Skeletal muscle tissue (tissue), 4 donors: ENCODE data around the gene FOXP1. TPM values are rescaled to one million over a fixed set of nuclear protein-coding genes. Genes with fewer than 3 reads are reported as not detected.

Source experiments
- H3K27ac ChIP-seq: one replicate; pipeline ENCODE4 v1.7.0; 2013; ENCODE audit warnings: mild to moderate bottlenecking, low read depth, low read length, inconsistent platforms
- H3K27me3 ChIP-seq, 3 donors: one replicate each; pipeline ENCODE4 v1.7.0; 2013; ENCODE audit warnings: low read length in 3 of 3; ENCODE audit not compliant: control insufficient read depth in 3 of 3, insufficient read depth in 3 of 3
- H3K36me3 ChIP-seq, 3 donors: one replicate each; pipeline ENCODE4 v1.7.0; 2013; ENCODE audit warnings: low read length in 3 of 3; ENCODE audit not compliant: control insufficient read depth in 3 of 3, insufficient read depth in 3 of 3
- H3K4me1 ChIP-seq, 3 donors: one replicate each; pipeline ENCODE4 v1.7.0; 2013; ENCODE audit warnings: low read length in 3 of 3, mild to moderate bottlenecking in 3 of 3; ENCODE audit not compliant: control insufficient read depth in 3 of 3, insufficient read depth in 3 of 3
- H3K4me3 ChIP-seq, 3 donors: one replicate each; pipeline ENCODE4 v1.7.0; 2013; ENCODE audit warnings: low read length in 3 of 3
- H3K9ac ChIP-seq, 3 donors: one replicate each; pipeline ENCODE4 v1.7.0; 2013; ENCODE audit warnings: low read length in 3 of 3, mild to moderate bottlenecking in 3 of 3, moderate library complexity in 2 of 3, low read depth in 1 of 3
- H3K9me3 ChIP-seq, 3 donors: one replicate each; pipeline ENCODE4 v1.7.0; 2013; ENCODE audit warnings: low read length in 3 of 3; ENCODE audit not compliant: control insufficient read depth in 3 of 3
- total RNA-seq: library from RNA; depleted of rRNA; stranded (reverse); fragments of >200 nt; gene quantifications from one replicate; pipeline ENCODE4 v1.2.3, GENCODE V29; 2014
- donor health status: Osteomylitis.

Gene FOXP1
- total RNA-seq, 1 donor from 2014 or later: 36.0 TPM

DNA sequence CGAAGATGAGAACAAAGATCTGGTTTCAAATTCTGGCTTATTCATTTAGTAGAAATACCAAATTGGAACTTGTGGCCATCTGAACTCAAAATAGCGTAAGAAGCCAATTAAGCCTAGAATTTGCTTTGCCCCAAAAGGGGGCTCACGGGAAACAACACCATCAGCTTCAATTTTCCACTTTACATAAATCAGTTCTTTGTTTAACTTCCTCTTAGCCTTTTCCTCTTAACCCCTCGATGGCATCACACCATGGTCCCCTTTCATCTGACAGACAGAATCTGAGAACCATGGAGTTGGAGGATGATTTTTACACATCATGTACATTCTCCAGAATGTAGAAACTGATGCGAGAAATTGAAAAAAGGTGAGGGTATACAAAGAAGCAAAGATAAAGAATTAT is 207.0 kb downstream of the FOXP1 start:
- H3K27ac ChIP-seq: no peak overlapping the region
- H3K9ac ChIP-seq: no peak overlapping the region
- peaks cover 0 to 9% (median 0%) of the 10 kb centered on the region in 3 donors for H3K4me1 ChIP-seq
- no peaks in the 10 kb centered on the region for H3K27me3 ChIP-seq
- H3K4me3 ChIP-seq: no peak overlapping the region
- H3K36me3 ChIP-seq: no peaks in the 10 kb centered on the region
- H3K9me3 ChIP-seq: no peaks in the 10 kb centered on the region

GRCh38 chr3:71374582-71374981 is 208.9 kb downstream of the FOXP1 start:
- Histone ChIP-seq H3K9ac (no peak overlapping the region), H3K4me1 (peaks cover 0 to 13% (median 4%) of the 10 kb centered on the region in 3 donors), H3K27ac (no peak overlapping the region), H3K4me3 (no peak overlapping the region), H3K9me3 (no peaks in the 10 kb centered on the region), H3K36me3 (no peaks in the 10 kb centered on the region), H3K27me3 (no peaks in the 10 kb centered on the region)

- H3K9ac ChIP-seq: no peak overlapping the region
Observed at GRCh38 chr3:71372911-71373637, 210.5 kb downstream of the FOXP1 start.

DNA sequence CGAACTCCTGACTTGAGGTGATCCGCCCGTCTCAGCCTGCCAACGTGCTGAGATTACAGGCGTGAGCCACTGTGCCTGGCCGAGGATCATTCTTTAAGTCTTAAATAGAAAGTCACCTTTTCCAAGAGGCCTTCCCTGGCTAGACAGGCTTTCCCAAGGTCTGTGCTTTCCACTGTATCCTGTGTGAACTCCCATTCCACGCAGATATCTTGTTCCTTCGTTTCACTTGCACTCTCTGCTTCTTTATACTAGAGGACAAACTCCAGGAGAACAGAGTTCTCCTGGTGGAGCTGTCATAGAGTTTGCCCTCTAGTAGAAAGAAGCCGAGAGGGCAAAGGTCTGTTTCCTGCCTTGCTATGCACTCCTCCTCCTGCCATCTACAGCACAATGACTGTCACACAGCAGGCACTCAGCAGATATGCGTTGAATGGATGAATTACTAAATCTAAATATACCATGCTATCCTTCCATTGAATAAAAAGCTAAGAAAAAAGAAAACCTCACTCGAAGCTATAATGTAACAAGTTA is 211.2 kb downstream of the FOXP1 start:
- Histone ChIP-seq H3K9me3 (no peaks in the 10 kb centered on the region), H3K4me3 (no peak overlapping the region), H3K9ac (no peak overlapping the region), H3K27me3 (no peaks in the 10 kb centered on the region), H3K27ac (no peak overlapping the region), H3K4me1 (peaks cover 0 to 13% (median 4%) of the 10 kb centered on the region in 3 donors), H3K36me3 (no peaks in the 10 kb centered on the region)

More at GRCh38 chr3:71372911-71373637, 210.5 kb downstream of the FOXP1 start:
- H3K9me3 ChIP-seq: no peaks in the 10 kb centered on the region
- H3K4me1 ChIP-seq: peaks cover 0 to 13% (median 4%) of the 10 kb centered on the region in 3 donors
- no peaks in the 10 kb centered on the region for H3K27me3 ChIP-seq
- H3K4me3 ChIP-seq: no peak overlapping the region
- no peak overlapping the region for H3K27ac ChIP-seq
- no peaks in the 10 kb centered on the region for H3K36me3 ChIP-seq

DNA sequence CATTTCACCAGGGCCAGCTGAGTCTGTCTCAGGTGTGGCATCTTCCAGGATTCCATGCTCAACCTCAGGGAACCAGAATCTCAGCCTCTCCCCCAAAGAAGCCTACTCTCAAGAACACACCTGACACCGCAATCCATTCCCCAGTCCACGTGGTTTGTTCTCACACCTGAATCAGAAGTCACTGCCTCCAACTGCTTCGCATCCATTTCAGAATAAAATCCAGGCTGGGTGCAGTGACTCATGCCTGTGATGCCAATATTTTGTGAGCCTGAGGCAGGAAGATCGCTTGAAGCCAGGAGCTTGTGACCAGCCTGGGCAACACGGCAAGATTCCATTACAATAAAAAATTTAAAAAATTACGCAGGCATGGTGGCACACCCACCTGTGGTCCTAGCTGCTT is 212.2 kb downstream of the FOXP1 start:
- Histone ChIP-seq H3K27ac (no peak overlapping the region), H3K9ac (no peak overlapping the region), H3K4me3 (no peak overlapping the region), H3K36me3 (no peaks in the 10 kb centered on the region), H3K4me1 (peaks cover 0 to 13% (median 4%) of the 10 kb centered on the region in 3 donors), H3K27me3 (no peaks in the 10 kb centered on the region), H3K9me3 (no peaks in the 10 kb centered on the region)

- Histone ChIP-seq H3K4me3 (no peak overlapping the region), H3K36me3 (no peaks in the 10 kb centered on the region), H3K9me3 (no peaks in the 10 kb centered on the region), H3K27me3 (no peaks in the 10 kb centered on the region), H3K27ac (no peak overlapping the region), H3K9ac (no peak overlapping the region), H3K4me1 (peaks cover 0 to 13% (median 4%) of the 10 kb centered on the region in 3 donors)
Observed at GRCh38 chr3:71370467-71370866, 213.1 kb downstream of the FOXP1 start.

- Histone ChIP-seq H3K36me3 (no peaks in the 10 kb centered on the region), H3K4me1 (peaks cover 0 to 13% (median 4%) of the 10 kb centered on the region in 3 donors), H3K27me3 (no peaks in the 10 kb centered on the region), H3K9me3 (no peaks in the 10 kb centered on the region), H3K27ac (no peak overlapping the region), H3K9ac (no peak overlapping the region), H3K4me3 (no peak overlapping the region)
Observed at GRCh38 chr3:71369701-71370391, 213.7 kb downstream of the FOXP1 start.

GRCh38 chr3:71366988-71367604 is 216.4 kb downstream of the FOXP1 start:
- H3K4me1 ChIP-seq: peaks cover 0 to 13% (median 4%) of the 10 kb centered on the region in 3 donors
- H3K9ac ChIP-seq: no peak overlapping the region
- H3K4me3 ChIP-seq: no peak overlapping the region
- no peaks in the 10 kb centered on the region for H3K36me3 ChIP-seq
- H3K27me3 ChIP-seq: no peaks in the 10 kb centered on the region
- H3K9me3 ChIP-seq: no peaks in the 10 kb centered on the region
- H3K27ac ChIP-seq: no peak overlapping the region

DNA sequence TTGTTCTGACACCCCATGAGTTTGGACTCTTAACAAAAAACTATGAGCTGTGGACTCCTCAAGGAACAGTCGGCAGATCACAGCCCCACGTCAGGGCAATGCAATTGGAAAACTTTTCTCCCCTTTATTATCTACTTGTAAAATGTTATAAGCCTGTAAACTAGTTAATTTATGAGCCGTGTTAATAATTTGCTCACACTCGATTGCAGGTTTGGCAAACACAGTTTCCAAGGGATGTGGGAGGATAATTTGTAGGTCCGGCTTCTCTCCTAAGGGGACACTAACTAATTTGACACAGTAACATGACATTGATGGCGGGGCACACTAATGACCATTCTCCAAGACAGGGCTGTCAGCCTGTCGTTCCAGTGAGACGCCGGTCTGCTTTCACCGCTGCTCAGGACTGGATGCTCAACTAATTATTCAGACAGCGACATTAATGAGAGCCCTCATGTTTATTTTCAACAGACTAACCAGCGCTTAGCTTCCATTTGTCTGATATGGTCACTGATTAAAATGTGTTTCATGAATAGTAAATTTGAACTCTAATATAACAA is 222.1 kb downstream of the FOXP1 start:
- H3K9ac ChIP-seq: no peak overlapping the region
- no peaks in the 10 kb centered on the region for H3K9me3 ChIP-seq
- H3K27me3 ChIP-seq: no peaks in the 10 kb centered on the region
- no peak overlapping the region for H3K4me3 ChIP-seq
- H3K27ac ChIP-seq: no peak overlapping the region
- H3K36me3 ChIP-seq: peaks cover 0 to 4% (median 0%) of the 10 kb centered on the region in 3 donors
- no peaks in the 10 kb centered on the region for H3K4me1 ChIP-seq
